ENCODE measurements around the gene KCNQ5. TPM values are rescaled to one million over a fixed set of nuclear protein-coding genes. Genes with fewer than 3 reads are reported as not detected.

KCNQ5 gene
- total RNA-seq, 1 experiment from 2014 or later: 2.0 TPM

- TF ChIP-seq KAT7 (CRISPR knock-in tag; IDR thresholded peaks at IDR 0.05; ENCODE audit: borderline replicate concordance) (no peak), ZNF138 (CRISPR knock-in tag; conservative IDR thresholded peaks at IDR 0.05) (no peak), AR (CRISPR knock-in tag; IDR thresholded peaks at IDR 0.05) (no peak), MXD4 (CRISPR knock-in tag; IDR thresholded peaks at IDR 0.05; ENCODE audit: borderline replicate concordance) (no peak), E2F1 (CRISPR knock-in tag; IDR thresholded peaks at IDR 0.05) (no peak), ATF3 (CRISPR knock-in tag; conservative IDR thresholded peaks at IDR 0.05) (no peak), NFE2L1 (CRISPR knock-in tag; IDR thresholded peaks at IDR 0.05) (no peak), IRF1 (CRISPR knock-in tag; IDR thresholded peaks at IDR 0.05) (no peak), FOXP4 (CRISPR knock-in tag; IDR thresholded peaks at IDR 0.05) (no peak)
- no peak overlapping the region for H3K4me3 Mint-ChIP-seq
- peaks cover 37% of the 10 kb centered on the region for H3K27me3 Mint-ChIP-seq (ENCODE audit: low read depth)
- no peak for ATAC-seq
- DNase-seq (ENCODE audit: low spot score): no peak
- CTCF ChIA-PET: interaction anchor here (0.6 to 2.4 kb wide), 41 partner anchors 8 to 772 kb away, joined by 3 to 35 read pairs (median 4); no protein-coding TSS in a partner anchor
- H3K4me1 Mint-ChIP-seq: peaks cover 26% of the 10 kb centered on the region
- no peak overlapping the region for H3K27ac Mint-ChIP-seq
- H3K36me3 Mint-ChIP-seq: no peaks in the 10 kb centered on the region
- no peaks in the 10 kb centered on the region; the same call in 1 of the 2 replicates for H3K9me3 Mint-ChIP-seq
- POLR2A ChIA-PET: interaction anchor here (0.6 kb wide), 1 partner anchor 488 kb away, joined by 4 read pairs; no protein-coding TSS in a partner anchor
Observed at GRCh38 chr6:72616406-72617015, 5.4 kb upstream of the KCNQ5 start.

- DNase-seq (ENCODE audit: low spot score) (no peak), ATAC-seq (no peak)
- TF ChIP-seq ATF2 (CRISPR knock-in tag; IDR thresholded peaks at IDR 0.05; ENCODE audit: borderline replicate concordance, low read depth) (no peak), ZBTB43 (CRISPR knock-in tag; IDR thresholded peaks at IDR 0.05) (no peak), CREB1 (CRISPR knock-in tag; IDR thresholded peaks at IDR 0.05) (no peak), MAX (CRISPR knock-in tag; IDR thresholded peaks at IDR 0.05) (no peak), SMAD4 (CRISPR knock-in tag; IDR thresholded peaks at IDR 0.05) (no peak), ZNF317 (CRISPR knock-in tag; IDR thresholded peaks at IDR 0.05; ENCODE audit: borderline replicate concordance, low read depth) (no peak), FOXJ3 (CRISPR knock-in tag; IDR thresholded peaks at IDR 0.05; ENCODE audit: borderline replicate concordance) (no peak), RORB (CRISPR knock-in tag; IDR thresholded peaks at IDR 0.05) (no peak), NR2C2 (CRISPR knock-in tag; IDR thresholded peaks at IDR 0.05) (no peak), ZNF425 (CRISPR knock-in tag; conservative IDR thresholded peaks at IDR 0.05) (no peak), TP53 (CRISPR knock-in tag; IDR thresholded peaks at IDR 0.05) (no peak), GABPB1 (CRISPR knock-in tag; IDR thresholded peaks at IDR 0.05) (no peak)
- Mint-ChIP-seq H3K4me1 (peaks cover 26% of the 10 kb centered on the region), H3K27me3 (ENCODE audit: low read depth) (peaks cover 45% of the 10 kb centered on the region), H3K36me3 (no peaks in the 10 kb centered on the region), H3K27ac (no peak overlapping the region), H3K4me3 (no peak overlapping the region), H3K9me3 (no peaks in the 10 kb centered on the region; the same call in 1 of the 2 replicates)
- ChIA-PET CTCF (interaction anchor here (1.9 kb wide), 1 partner anchor 29 kb away, joined by 10 read pairs; no protein-coding TSS in a partner anchor), POLR2A (no interaction called here)
Observed at GRCh38 chr6:72617721-72618120, 4.1 kb upstream of the KCNQ5 start.

All from WTC11 (cell line).